SK-N-SH treated with all-trans-retinoic acid at 6 μM for 48 hours (cell line): ENCODE results near the gene CHID1.
A peak's percentile ranks its signal among the peaks of the same experiment; 100 is the strongest.

Experiments
- ATAC-seq: fragments of 200-7000 bp; cut with Tn5 transposase; 3 replicates; pipeline ENCODE4 v1.9.1; 2020; ENCODE audit warnings: mild to moderate bottlenecking, moderate library complexity
- ARNTL ChIP-seq: fragments of 450-650 bp; formaldehyde crosslinking; IDR thresholded peaks from 2 replicates; pipeline ENCODE4 v1.5.0; 2020; ENCODE audit warnings: low read depth, mild to moderate bottlenecking, moderate library complexity, borderline replicate concordance
- CSDC2 ChIP-seq: fragments of 250-450 bp; sonication (Bioruptor Pico); IDR thresholded peaks from 2 replicates; pipeline ENCODE4 v1.5.0; 2020; ENCODE audit warnings: mild to moderate bottlenecking, moderate library complexity
- ESRRG ChIP-seq: fragments of 250-450 bp; sonication (Bioruptor Pico); IDR thresholded peaks from 2 replicates; pipeline ENCODE4 v1.6.1; 2021; ENCODE audit warnings: mild to moderate bottlenecking
- GLIS3 ChIP-seq: fragments of 250-450 bp; sonication (Bioruptor Pico); IDR thresholded peaks from 2 replicates; pipeline ENCODE4 v1.5.0; 2020; ENCODE audit warnings: mild to moderate bottlenecking, moderate library complexity
- ISL1 ChIP-seq: fragments of 250-450 bp; sonication (Bioruptor Pico); IDR thresholded peaks from 2 replicates; pipeline ENCODE4 v2.1.2; 2022; ENCODE audit warnings: mild to moderate bottlenecking, moderate library complexity
- OSR1 ChIP-seq: fragments of 250-450 bp; sonication (Bioruptor Pico); IDR thresholded peaks from 2 replicates; pipeline ENCODE4 v1.8.0; 2022; ENCODE audit warnings: moderate library complexity, mild to moderate bottlenecking, inconsistent platforms
- PPARA ChIP-seq: fragments of 250-450 bp; sonication (Bioruptor Pico); IDR thresholded peaks from 2 replicates; pipeline ENCODE4 v1.5.0; 2020; ENCODE audit warnings: mild to moderate bottlenecking, borderline replicate concordance
- RARB ChIP-seq: fragments of 250-450 bp; sonication (Bioruptor Pico); IDR thresholded peaks from 2 replicates; pipeline ENCODE4 v1.8.0; 2021; ENCODE audit warnings: mild to moderate bottlenecking, moderate library complexity
- SNAI2 ChIP-seq: fragments of 250-450 bp; sonication (Bioruptor Pico); IDR thresholded peaks from 2 replicates; pipeline ENCODE4 v1.5.0; 2020; ENCODE audit warnings: mild to moderate bottlenecking, moderate library complexity
- TCF4 ChIP-seq: fragments of 250-450 bp; sonication (Bioruptor Pico); IDR thresholded peaks from 2 replicates; pipeline ENCODE4 v1.8.0; 2021; ENCODE audit warnings: mild to moderate bottlenecking, moderate library complexity, borderline replicate concordance
- TOX ChIP-seq: fragments of 250-450 bp; sonication (Bioruptor Pico); IDR thresholded peaks from 2 replicates; pipeline ENCODE4 v1.8.0; 2021; ENCODE audit warnings: mild to moderate bottlenecking, moderate library complexity, borderline replicate concordance
- ZC3H10 ChIP-seq: fragments of 250-450 bp; sonication (Bioruptor Pico); IDR thresholded peaks from 2 replicates; pipeline ENCODE4 v1.5.1; 2021; ENCODE audit warnings: mild to moderate bottlenecking, moderate library complexity
- ZFP3 ChIP-seq: fragments of 250-450 bp; sonication (Bioruptor Pico); IDR thresholded peaks from 2 replicates; pipeline ENCODE4 v1.5.0; 2020; ENCODE audit warnings: mild to moderate bottlenecking, moderate library complexity
- ZFP30 ChIP-seq: fragments of 450-650 bp; formaldehyde crosslinking; IDR thresholded peaks from 2 replicates; pipeline ENCODE4 v1.5.0; 2022; ENCODE audit warnings: mild to moderate bottlenecking, moderate library complexity
- ZNF70 ChIP-seq: fragments of 450-650 bp; formaldehyde crosslinking; IDR thresholded peaks from 2 replicates; pipeline ENCODE4 v1.5.0; 2020; ENCODE audit warnings: mild to moderate bottlenecking, moderate library complexity
- ZNF8 ChIP-seq: fragments of 450-650 bp; formaldehyde crosslinking; IDR thresholded peaks from 2 replicates; pipeline ENCODE4 v1.5.0; 2020; ENCODE audit warnings: mild to moderate bottlenecking, moderate library complexity
- TF ChIP-seq, protein P1 (sequence below): fragments of 250-450 bp; sonication (Bioruptor Pico); IDR thresholded peaks from 2 replicates; pipeline ENCODE4 v1.8.0; 2021; ENCODE audit warnings: low read depth, mild to moderate bottlenecking, moderate library complexity, borderline replicate concordance
- TF ChIP-seq, protein P2 (sequence below): fragments of 250-450 bp; sonication (Bioruptor Pico); IDR thresholded peaks from 2 replicates; pipeline ENCODE4 v1.5.1; 2021; ENCODE audit warnings: mild to moderate bottlenecking, moderate library complexity
- TF ChIP-seq, protein P3 (sequence below): fragments of 250-450 bp; sonication (Bioruptor Pico); IDR thresholded peaks from 2 replicates; pipeline ENCODE4 v1.5.0; 2020; ENCODE audit warnings: mild to moderate bottlenecking, moderate library complexity
- TF ChIP-seq, protein P4 (sequence below): fragments of 250-450 bp; sonication (Bioruptor Pico); IDR thresholded peaks from 2 replicates; pipeline ENCODE4 v1.8.0; 2020; ENCODE audit warnings: mild to moderate bottlenecking, moderate library complexity, borderline replicate concordance

The CHID1 gene

DNA sequence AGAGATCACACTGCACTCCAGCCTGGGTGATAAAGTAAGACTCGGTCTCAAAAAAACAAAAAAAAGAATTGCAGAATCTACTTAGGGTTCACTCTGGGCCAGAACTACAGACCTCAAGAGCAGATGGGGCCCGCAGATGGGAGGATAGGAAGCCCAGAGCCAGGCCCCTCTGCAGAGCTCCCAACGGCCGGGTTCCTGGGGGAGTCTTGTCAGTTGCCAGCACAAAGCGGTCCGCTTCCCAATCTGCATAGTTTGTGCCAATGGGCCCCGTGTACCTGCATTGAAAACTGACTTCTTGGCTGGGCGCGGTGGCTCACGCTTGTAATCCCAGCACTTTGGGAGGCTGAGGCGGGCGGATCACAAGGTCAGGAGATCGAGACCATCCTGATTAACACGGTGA lies 1.7 kb upstream of the CHID1 start:
- no peak for ATAC-seq

DNA sequence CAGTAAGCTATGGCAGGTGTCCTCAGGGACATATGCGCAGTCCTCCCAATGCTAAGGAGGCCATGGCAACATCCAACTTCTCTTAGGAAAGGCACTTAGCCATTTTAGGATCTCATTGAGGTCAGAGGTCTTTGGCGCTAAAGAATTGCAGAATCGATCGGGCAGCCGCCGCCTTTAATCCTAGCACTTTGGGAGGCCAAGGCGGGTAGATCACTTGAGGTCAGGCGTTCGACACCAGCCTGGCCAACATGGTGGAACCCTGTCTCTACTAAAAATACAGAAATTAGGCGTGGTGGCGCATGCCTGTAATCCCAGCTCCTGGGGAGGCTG lies 1.2 kb upstream of the CHID1 start:
- ATAC-seq: no peak
- TF ChIP-seq RARB (CRISPR knock-in tag) (no peak), OSR1 (no peak), TOX (no peak), ZNF70 (CRISPR knock-in tag) (no peak), SNAI2 (CRISPR knock-in tag) (no peak), ESRRG (CRISPR knock-in tag) (no peak), ARNTL (no peak), ISL1 (CRISPR knock-in tag) (no peak), CSDC2 (CRISPR knock-in tag) (no peak), PPARA (CRISPR knock-in tag) (no peak)
- TF ChIP-seq, protein P1, sequence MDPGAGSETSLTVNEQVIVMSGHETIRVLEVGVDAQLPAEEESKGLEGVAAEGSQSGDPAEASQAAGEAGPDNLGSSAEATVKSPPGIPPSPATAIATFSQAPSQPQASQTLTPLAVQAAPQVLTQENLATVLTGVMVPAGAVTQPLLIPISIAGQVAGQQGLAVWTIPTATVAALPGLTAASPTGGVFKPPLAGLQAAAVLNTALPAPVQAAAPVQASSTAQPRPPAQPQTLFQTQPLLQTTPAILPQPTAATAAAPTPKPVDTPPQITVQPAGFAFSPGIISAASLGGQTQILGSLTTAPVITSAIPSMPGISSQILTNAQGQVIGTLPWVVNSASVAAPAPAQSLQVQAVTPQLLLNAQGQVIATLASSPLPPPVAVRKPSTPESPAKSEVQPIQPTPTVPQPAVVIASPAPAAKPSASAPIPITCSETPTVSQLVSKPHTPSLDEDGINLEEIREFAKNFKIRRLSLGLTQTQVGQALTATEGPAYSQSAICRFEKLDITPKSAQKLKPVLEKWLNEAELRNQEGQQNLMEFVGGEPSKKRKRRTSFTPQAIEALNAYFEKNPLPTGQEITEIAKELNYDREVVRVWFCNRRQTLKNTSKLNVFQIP (CRISPR knock-in tag): no peak
- TF ChIP-seq, protein P2, sequence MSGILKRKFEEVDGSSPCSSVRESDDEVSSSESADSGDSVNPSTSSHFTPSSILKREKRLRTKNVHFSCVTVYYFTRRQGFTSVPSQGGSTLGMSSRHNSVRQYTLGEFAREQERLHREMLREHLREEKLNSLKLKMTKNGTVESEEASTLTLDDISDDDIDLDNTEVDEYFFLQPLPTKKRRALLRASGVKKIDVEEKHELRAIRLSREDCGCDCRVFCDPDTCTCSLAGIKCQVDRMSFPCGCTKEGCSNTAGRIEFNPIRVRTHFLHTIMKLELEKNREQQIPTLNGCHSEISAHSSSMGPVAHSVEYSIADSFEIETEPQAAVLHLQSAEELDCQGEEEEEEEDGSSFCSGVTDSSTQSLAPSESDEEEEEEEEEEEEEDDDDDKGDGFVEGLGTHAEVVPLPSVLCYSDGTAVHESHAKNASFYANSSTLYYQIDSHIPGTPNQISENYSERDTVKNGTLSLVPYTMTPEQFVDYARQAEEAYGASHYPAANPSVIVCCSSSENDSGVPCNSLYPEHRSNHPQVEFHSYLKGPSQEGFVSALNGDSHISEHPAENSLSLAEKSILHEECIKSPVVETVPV (CRISPR knock-in tag): no peak
- TF ChIP-seq, all 23 proteins: peak for 0

More for the DNA sequence above, 1.7 kb upstream of the CHID1 start:
- TF ChIP-seq, protein P3, sequence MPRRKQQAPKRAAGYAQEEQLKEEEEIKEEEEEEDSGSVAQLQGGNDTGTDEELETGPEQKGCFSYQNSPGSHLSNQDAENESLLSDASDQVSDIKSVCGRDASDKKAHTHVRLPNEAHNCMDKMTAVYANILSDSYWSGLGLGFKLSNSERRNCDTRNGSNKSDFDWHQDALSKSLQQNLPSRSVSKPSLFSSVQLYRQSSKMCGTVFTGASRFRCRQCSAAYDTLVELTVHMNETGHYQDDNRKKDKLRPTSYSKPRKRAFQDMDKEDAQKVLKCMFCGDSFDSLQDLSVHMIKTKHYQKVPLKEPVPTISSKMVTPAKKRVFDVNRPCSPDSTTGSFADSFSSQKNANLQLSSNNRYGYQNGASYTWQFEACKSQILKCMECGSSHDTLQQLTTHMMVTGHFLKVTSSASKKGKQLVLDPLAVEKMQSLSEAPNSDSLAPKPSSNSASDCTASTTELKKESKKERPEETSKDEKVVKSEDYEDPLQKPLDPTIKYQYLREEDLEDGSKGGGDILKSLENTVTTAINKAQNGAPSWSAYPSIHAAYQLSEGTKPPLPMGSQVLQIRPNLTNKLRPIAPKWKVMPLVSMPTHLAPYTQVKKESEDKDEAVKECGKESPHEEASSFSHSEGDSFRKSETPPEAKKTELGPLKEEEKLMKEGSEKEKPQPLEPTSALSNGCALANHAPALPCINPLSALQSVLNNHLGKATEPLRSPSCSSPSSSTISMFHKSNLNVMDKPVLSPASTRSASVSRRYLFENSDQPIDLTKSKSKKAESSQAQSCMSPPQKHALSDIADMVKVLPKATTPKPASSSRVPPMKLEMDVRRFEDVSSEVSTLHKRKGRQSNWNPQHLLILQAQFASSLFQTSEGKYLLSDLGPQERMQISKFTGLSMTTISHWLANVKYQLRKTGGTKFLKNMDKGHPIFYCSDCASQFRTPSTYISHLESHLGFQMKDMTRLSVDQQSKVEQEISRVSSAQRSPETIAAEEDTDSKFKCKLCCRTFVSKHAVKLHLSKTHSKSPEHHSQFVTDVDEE (CRISPR knock-in tag): no peak
- no peak for TF ChIP-seq ZNF70 (CRISPR knock-in tag)
- TF ChIP-seq ESRRG (CRISPR knock-in tag): no peak
- TF ChIP-seq ZFP3 (CRISPR knock-in tag): no peak
- TF ChIP-seq GLIS3: no peak
- no peak for TF ChIP-seq ZC3H10
- TF ChIP-seq, protein P2 (CRISPR knock-in tag): no peak
- TF ChIP-seq OSR1: no peak
- TF ChIP-seq ARNTL: no peak
- no peak for TF ChIP-seq CSDC2 (CRISPR knock-in tag)
- TF ChIP-seq, protein P1 (CRISPR knock-in tag): no peak
- TF ChIP-seq ISL1 (CRISPR knock-in tag): no peak
- TF ChIP-seq PPARA (CRISPR knock-in tag): no peak
- no peak for TF ChIP-seq ZFP30
- TF ChIP-seq TCF4 (CRISPR knock-in tag): no peak

DNA sequence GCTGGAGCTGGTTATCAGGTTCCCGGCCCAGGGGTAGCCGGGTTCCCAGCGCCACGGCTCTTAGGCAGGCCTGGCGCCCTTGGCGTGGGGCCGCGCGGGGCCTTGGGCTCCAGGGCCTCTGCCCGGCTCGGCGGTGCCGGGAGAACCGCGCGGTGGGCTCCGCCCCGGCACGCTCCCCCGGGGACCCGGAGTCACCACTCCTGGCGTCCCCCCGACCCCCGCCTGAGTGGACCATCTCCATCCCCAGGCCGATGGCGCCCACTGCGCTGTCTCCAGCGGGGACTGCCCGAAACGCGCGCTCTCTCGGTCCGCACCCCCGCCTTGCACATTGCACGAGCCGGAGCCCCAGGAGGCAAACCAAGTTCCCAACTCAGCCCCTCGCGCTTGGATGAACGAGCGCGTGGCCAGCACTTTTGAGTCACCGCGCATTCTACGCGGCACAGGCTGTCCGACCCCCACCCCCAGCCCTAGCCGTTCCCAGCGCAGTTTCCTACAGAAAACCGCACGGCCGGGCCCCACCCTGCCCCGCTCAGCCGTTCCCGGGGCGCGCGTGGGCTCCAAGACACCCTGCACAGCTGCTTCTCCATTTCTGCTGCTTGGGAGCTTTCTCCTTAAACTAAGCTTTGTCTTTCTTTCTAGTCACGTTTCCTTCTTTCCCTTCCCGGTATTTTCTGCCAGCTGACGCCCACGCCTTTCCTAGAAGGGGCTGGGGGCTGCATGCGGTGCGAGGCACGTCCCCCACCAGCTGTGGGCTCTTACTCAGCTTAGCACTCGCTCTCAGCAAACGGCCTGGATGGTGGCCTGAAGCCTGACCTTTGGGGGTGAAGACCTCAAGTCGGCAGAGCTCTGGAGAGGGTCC lies 650 bp upstream of the CHID1 start:
- no peak for TF ChIP-seq TOX
- no peak for TF ChIP-seq ESRRG (CRISPR knock-in tag)
- TF ChIP-seq TCF4 (CRISPR knock-in tag): no peak
- TF ChIP-seq SNAI2 (CRISPR knock-in tag): no peak
- no peak for TF ChIP-seq ZNF8 (CRISPR knock-in tag)
- TF ChIP-seq, protein P4, sequence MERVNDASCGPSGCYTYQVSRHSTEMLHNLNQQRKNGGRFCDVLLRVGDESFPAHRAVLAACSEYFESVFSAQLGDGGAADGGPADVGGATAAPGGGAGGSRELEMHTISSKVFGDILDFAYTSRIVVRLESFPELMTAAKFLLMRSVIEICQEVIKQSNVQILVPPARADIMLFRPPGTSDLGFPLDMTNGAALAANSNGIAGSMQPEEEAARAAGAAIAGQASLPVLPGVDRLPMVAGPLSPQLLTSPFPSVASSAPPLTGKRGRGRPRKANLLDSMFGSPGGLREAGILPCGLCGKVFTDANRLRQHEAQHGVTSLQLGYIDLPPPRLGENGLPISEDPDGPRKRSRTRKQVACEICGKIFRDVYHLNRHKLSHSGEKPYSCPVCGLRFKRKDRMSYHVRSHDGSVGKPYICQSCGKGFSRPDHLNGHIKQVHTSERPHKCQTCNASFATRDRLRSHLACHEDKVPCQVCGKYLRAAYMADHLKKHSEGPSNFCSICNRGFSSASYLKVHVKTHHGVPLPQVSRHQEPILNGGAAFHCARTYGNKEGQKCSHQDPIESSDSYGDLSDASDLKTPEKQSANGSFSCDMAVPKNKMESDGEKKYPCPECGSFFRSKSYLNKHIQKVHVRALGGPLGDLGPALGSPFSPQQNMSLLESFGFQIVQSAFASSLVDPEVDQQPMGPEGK (CRISPR knock-in tag): no peak
- no peak for TF ChIP-seq ZFP3 (CRISPR knock-in tag)
- TF ChIP-seq, protein P3 (CRISPR knock-in tag): no peak
- TF ChIP-seq ISL1 (CRISPR knock-in tag): no peak
- TF ChIP-seq OSR1: no peak
- TF ChIP-seq GLIS3: no peak
- no peak for TF ChIP-seq ZFP30
- ATAC-seq: peak; percentile 43
